Fibroblast of skin of right quadriceps (primary cell): Measurements from ENCODE around the gene GALP.
"Not testable (repeated sequence)": the region's sequence is repeated elsewhere in the genome, so short reads cannot be mapped to it uniquely, and the experiment has no call there.

Experiments
- DNase-seq: peaks from one replicate; pipeline ENCODE4 v3.0.0-alpha.2; 2013

GALP gene

GRCh38 chr19:56193981-56194640, 18.3 kb downstream of the GALP start:
- no peak for DNase-seq

- not testable (repeated sequence) for DNase-seq
Measured at GRCh38 chr19:56197646-56198045, 21.8 kb downstream of the GALP start, which contains the start of gene ZSCAN5B. TSS of gene ZSCAN5B (minus strand) at chr19:56197783. CDS start at chr19:56193052, 4,731 bp downstream.

- no peak for DNase-seq
Measured at GRCh38 chr19:56199687-56200086, 23.9 kb downstream of the GALP start.

GRCh38 chr19:56201973-56202372, 26.2 kb downstream of the GALP start, which contains the start of gene ZSCAN5C:
TSS of gene ZSCAN5C (plus strand) at chr19:56202273. CDS start at chr19:56205914, 3,641 bp downstream.
- no peak for DNase-seq

GRCh38 chr19:56207581-56207980, 31.8 kb downstream of the GALP start:
- not testable (repeated sequence) for DNase-seq

- DNase-seq: no peak
Measured at GRCh38 chr19:56209091-56209490, 33.3 kb downstream of the GALP start.

- DNase-seq: not testable (repeated sequence)
Measured at GRCh38 chr19:56210036-56210435, 34.2 kb downstream of the GALP start.

GRCh38 chr19:56211718-56212117, 35.9 kb downstream of the GALP start:
- DNase-seq: no peak

- DNase-seq: peak; percentile 16
Measured at GRCh38 chr19:56217039-56217949, 41.5 kb downstream of the GALP start.

- no peak for DNase-seq
Measured at GRCh38 chr19:56218961-56219360, 43.2 kb downstream of the GALP start.

- not testable (repeated sequence) for DNase-seq
Measured at GRCh38 chr19:56221442-56221841, 45.6 kb downstream of the GALP start.

- DNase-seq: no peak
Measured at GRCh38 chr19:56221851-56222250, 46.0 kb downstream of the GALP start.

- DNase-seq: no peak
Measured at GRCh38 chr19:56222901-56223300, 47.1 kb downstream of the GALP start.

- DNase-seq: no peak
Measured at GRCh38 chr19:56223481-56223880, 47.7 kb downstream of the GALP start.
